ENCODE measurements around the gene AEN.

Gene AEN

DNA sequence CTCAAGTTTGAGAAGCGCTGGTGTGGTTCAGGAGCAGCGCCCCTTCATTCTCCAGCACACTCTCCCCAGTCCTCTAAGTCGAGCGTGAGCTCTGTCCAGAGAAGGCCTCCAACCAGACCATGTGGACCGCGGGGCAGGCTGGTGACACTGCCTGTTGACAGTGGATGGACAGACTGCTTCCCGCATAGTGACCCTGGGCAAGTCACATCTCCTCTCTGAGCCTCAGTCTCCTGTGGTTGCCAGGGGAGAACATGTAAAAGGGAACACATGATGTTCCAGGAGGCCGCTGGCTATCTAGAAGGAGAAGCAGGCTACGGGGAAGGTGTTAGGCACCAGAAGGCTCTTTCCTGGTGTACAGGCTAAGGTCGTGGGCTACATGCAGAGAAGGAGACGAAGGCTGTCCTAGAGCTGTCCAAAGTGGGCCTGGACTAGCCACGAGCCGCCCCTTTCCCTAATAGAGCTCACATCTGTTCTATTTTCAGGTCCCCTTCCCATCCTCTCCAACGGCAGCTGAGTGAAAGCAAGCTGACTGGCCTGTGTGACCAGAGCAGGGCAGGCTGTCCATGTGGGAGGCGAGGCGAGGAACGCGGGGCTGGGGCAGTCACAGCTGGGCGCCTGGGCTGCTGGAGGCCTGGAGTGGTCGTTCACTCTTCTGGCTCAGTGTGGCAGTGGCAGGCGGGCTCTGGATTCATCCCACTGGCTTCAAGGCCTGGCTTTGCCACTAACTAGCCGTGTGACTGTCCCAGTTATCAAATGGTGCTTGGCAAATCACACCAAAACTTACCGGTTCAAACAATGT, 28.8 kb downstream of the AEN start:
- no peaks in the 10 kb centered on the region for H3F3A ChIP-seq (ENCODE audit: low read depth)
- no peaks in the 10 kb centered on the region for H4K20me1 ChIP-seq (ENCODE audit: insufficient read depth, low read length, poor library complexity, severe bottlenecking)
- no peaks in the 10 kb centered on the region for H3K27me3 ChIP-seq (ENCODE audit: insufficient read depth, low read length, poor library complexity, severe bottlenecking)
- H3K9ac ChIP-seq (ENCODE audit: low read depth, low read length, poor library complexity, severe bottlenecking), result no peak overlapping the region
- no peaks in the 10 kb centered on the region for H3K36me3 ChIP-seq (ENCODE audit: insufficient read depth, low read length)
- H3K9me3 ChIP-seq (ENCODE audit: insufficient read depth, low read depth, low read length), result no peaks in the 10 kb centered on the region
- no peak overlapping the region for H3K4me3 ChIP-seq (ENCODE audit: low read length, poor library complexity, severe bottlenecking)
- H3K4me2 ChIP-seq (ENCODE audit: low read depth, low read length, poor library complexity, severe bottlenecking), result no peak overlapping the region
- H3K79me2 ChIP-seq (ENCODE audit: insufficient read depth, low read length), result no peaks in the 10 kb centered on the region
- no peak overlapping the region for H2AFZ ChIP-seq (ENCODE audit: low read length)
- H3K4me1 ChIP-seq (ENCODE audit: insufficient read depth, low read length, poor library complexity, severe bottlenecking), result peaks cover 3% of the 10 kb centered on the region
- no peak for TF ChIP-seq EZH2phosphoT487 (IDR thresholded peaks at IDR 0.05; ENCODE audit: borderline replicate concordance)
- TF ChIP-seq, protein P1, sequence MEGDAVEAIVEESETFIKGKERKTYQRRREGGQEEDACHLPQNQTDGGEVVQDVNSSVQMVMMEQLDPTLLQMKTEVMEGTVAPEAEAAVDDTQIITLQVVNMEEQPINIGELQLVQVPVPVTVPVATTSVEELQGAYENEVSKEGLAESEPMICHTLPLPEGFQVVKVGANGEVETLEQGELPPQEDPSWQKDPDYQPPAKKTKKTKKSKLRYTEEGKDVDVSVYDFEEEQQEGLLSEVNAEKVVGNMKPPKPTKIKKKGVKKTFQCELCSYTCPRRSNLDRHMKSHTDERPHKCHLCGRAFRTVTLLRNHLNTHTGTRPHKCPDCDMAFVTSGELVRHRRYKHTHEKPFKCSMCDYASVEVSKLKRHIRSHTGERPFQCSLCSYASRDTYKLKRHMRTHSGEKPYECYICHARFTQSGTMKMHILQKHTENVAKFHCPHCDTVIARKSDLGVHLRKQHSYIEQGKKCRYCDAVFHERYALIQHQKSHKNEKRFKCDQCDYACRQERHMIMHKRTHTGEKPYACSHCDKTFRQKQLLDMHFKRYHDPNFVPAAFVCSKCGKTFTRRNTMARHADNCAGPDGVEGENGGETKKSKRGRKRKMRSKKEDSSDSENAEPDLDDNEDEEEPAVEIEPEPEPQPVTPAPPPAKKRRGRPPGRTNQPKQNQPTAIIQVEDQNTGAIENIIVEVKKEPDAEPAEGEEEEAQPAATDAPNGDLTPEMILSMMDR (conservative IDR thresholded peaks at IDR 0.05; ENCODE audit: low read length), result no peak
- no peaks in the 10 kb centered on the region for H3K9me2 ChIP-seq (replicated peaks; ENCODE audit: low read depth, low read length)

DNA sequence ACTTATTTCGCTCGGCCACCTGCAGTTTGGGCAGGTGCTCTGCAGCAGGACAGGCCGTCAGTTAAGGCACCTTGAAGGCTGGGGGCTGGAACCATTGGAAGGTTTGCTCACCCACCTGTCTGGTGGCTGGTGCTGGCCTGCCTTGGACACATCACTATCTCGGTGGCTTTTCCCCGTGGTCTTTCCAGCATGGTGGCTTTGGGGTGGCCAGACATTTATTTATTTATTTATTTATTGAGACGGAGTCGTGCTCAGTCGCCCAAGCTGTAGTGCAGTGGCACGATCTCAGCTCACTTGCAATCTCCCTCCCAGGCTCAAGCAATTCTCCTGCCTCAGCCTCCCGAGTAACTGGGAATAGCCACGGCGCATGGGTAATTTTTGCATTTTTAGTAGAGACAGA, 29.4 kb downstream of the AEN start:
- H3K9me2 ChIP-seq (replicated peaks; ENCODE audit: low read depth, low read length), result no peaks in the 10 kb centered on the region
- no peak overlapping the region for H3K4me2 ChIP-seq (ENCODE audit: low read depth, low read length, poor library complexity, severe bottlenecking)
- no peaks in the 10 kb centered on the region for H3K9me3 ChIP-seq (ENCODE audit: insufficient read depth, low read depth, low read length)
- no peaks in the 10 kb centered on the region for H3F3A ChIP-seq (ENCODE audit: low read depth)
- H3K4me3 ChIP-seq (ENCODE audit: low read length, poor library complexity, severe bottlenecking), result no peak overlapping the region
- TF ChIP-seq, protein P1 (conservative IDR thresholded peaks at IDR 0.05; ENCODE audit: low read length), result no peak
- no peak for TF ChIP-seq EZH2phosphoT487 (IDR thresholded peaks at IDR 0.05; ENCODE audit: borderline replicate concordance)
- no peak overlapping the region for H3K9ac ChIP-seq (ENCODE audit: low read depth, low read length, poor library complexity, severe bottlenecking)
- H3K79me2 ChIP-seq (ENCODE audit: insufficient read depth, low read length), result no peaks in the 10 kb centered on the region
- H3K27me3 ChIP-seq (ENCODE audit: insufficient read depth, low read length, poor library complexity, severe bottlenecking), result no peaks in the 10 kb centered on the region
- H2AFZ ChIP-seq (ENCODE audit: low read length), result no peak overlapping the region
- H4K20me1 ChIP-seq (ENCODE audit: insufficient read depth, low read length, poor library complexity, severe bottlenecking), result no peaks in the 10 kb centered on the region
- H3K4me1 ChIP-seq (ENCODE audit: insufficient read depth, low read length, poor library complexity, severe bottlenecking), result peaks cover 3% of the 10 kb centered on the region
- H3K36me3 ChIP-seq (ENCODE audit: insufficient read depth, low read length), result no peaks in the 10 kb centered on the region

GRCh38 chr15:88651136-88651732, 30.1 kb downstream of the AEN start:
- no peak overlapping the region for H2AFZ ChIP-seq (ENCODE audit: low read length)

More at GRCh38 chr15:88651136-88651732, 30.1 kb downstream of the AEN start:
- Histone ChIP-seq H3K4me2 (ENCODE audit: low read depth, low read length, poor library complexity, severe bottlenecking) (no peak overlapping the region), H3K36me3 (ENCODE audit: insufficient read depth, low read length) (no peaks in the 10 kb centered on the region), H3K9me2 (replicated peaks; ENCODE audit: low read depth, low read length) (no peaks in the 10 kb centered on the region), H3K4me3 (ENCODE audit: low read length, poor library complexity, severe bottlenecking) (no peak overlapping the region), H3K9ac (ENCODE audit: low read depth, low read length, poor library complexity, severe bottlenecking) (no peak overlapping the region), H3K27me3 (ENCODE audit: insufficient read depth, low read length, poor library complexity, severe bottlenecking) (no peaks in the 10 kb centered on the region), H3K79me2 (ENCODE audit: insufficient read depth, low read length) (no peaks in the 10 kb centered on the region), H3K9me3 (ENCODE audit: insufficient read depth, low read depth, low read length) (no peaks in the 10 kb centered on the region), H3K4me1 (ENCODE audit: insufficient read depth, low read length, poor library complexity, severe bottlenecking) (peaks cover 3% of the 10 kb centered on the region), H3F3A (ENCODE audit: low read depth) (no peaks in the 10 kb centered on the region), H4K20me1 (ENCODE audit: insufficient read depth, low read length, poor library complexity, severe bottlenecking) (no peaks in the 10 kb centered on the region)
- TF ChIP-seq, protein P1 (conservative IDR thresholded peaks at IDR 0.05; ENCODE audit: low read length), result no peak
- TF ChIP-seq EZH2phosphoT487 (IDR thresholded peaks at IDR 0.05; ENCODE audit: borderline replicate concordance), result no peak
